Measurements from ENCODE around the gene CMIP.

- TF ChIP-seq POLR2A (IDR thresholded peaks at IDR 0.05) (no peak), CTCF (IDR thresholded peaks at IDR 0.05) (no peak)
Observed at GRCh38 chr16:81539009-81539758, 94.6 kb downstream of the CMIP start.
